IgD-negative memory B cell (primary cell): ENCODE measurements around the gene ATOH8. TPM values are rescaled to one million over a fixed set of nuclear protein-coding genes. Genes with fewer than 3 reads are reported as not detected.
A peak's percentile ranks its signal among the peaks of the same experiment; 100 is the strongest.

ENCODE experiments used
- H3K27ac Mint-ChIP-seq, 3 donors: one replicate each; pipeline ENCODE4 v1.8.0; 2020 to 2022; ENCODE audit warnings: mild to moderate bottlenecking in 3 of 3, mixed read lengths in 3 of 3, moderate library complexity in 1 of 3
- H3K27me3 Mint-ChIP-seq: one replicate; pipeline ENCODE4 v1.8.0; 2021; ENCODE audit warnings: mixed read lengths
- H3K36me3 Mint-ChIP-seq: one replicate; pipeline ENCODE4 v1.8.0; 2020; ENCODE audit warnings: mild to moderate bottlenecking, mixed read lengths
- H3K4me1 Mint-ChIP-seq, 3 donors: one replicate each; pipeline ENCODE4 v1.8.0; 2020 to 2022; ENCODE audit warnings: mixed read lengths in 3 of 3, mild to moderate bottlenecking in 1 of 3
- H3K4me3 Mint-ChIP-seq, 4 donors: one replicate each; pipeline ENCODE4 v1.8.0; 2020 to 2022; ENCODE audit warnings: mild to moderate bottlenecking in 4 of 4, mixed read lengths in 4 of 4, moderate library complexity in 3 of 4
- H3K9me3 Mint-ChIP-seq, 3 donors: one replicate each; pipeline ENCODE4 v1.8.0; 2020 to 2021; ENCODE audit warnings: mixed read lengths in 3 of 3, mild to moderate bottlenecking in 1 of 3
- polyA plus RNA-seq: library from polyadenylated mRNA; unstranded; fragments of 300-500 nt; fragmentation: Illumina TruSeq; gene quantifications from one replicate; pipeline ENCODE4 v1.2.3, GENCODE V29; 2021

Gene ATOH8
- polyA plus RNA-seq, 1 donor from 2014 or later: not detected

GRCh38 chr2:85786444-85786843, 32.7 kb downstream of the ATOH8 start:
- Mint-ChIP-seq H3K4me3 (no peak overlapping the region), H3K27ac (no peak overlapping the region), H3K4me1 (peaks cover 0 to 4% (median 0%) of the 10 kb centered on the region in 3 donors), H3K27me3 (peaks cover 11% of the 10 kb centered on the region), H3K36me3 (no peaks in the 10 kb centered on the region), H3K9me3 (no peaks in the 10 kb centered on the region)

GRCh38 chr2:85786865-85787264, 33.1 kb downstream of the ATOH8 start:
- Mint-ChIP-seq H3K27ac (no peak overlapping the region), H3K4me3 (no peak overlapping the region), H3K9me3 (no peaks in the 10 kb centered on the region), H3K36me3 (no peaks in the 10 kb centered on the region), H3K27me3 (peaks cover 11% of the 10 kb centered on the region), H3K4me1 (peaks cover 0 to 4% (median 0%) of the 10 kb centered on the region in 3 donors)

- Mint-ChIP-seq H3K4me1 (peaks cover 0 to 4% (median 0%) of the 10 kb centered on the region in 3 donors), H3K36me3 (no peaks in the 10 kb centered on the region), H3K27me3 (peaks cover 11% of the 10 kb centered on the region), H3K9me3 (no peaks in the 10 kb centered on the region), H3K27ac (no peak overlapping the region), H3K4me3 (no peak overlapping the region)
These were observed 33.6 kb downstream of the ATOH8 start for GRCh38 chr2:85787282-85787980.

GRCh38 chr2:85787981-85788340, 34.2 kb downstream of the ATOH8 start:
- Mint-ChIP-seq H3K27me3 (peaks cover 11% of the 10 kb centered on the region), H3K36me3 (no peaks in the 10 kb centered on the region), H3K9me3 (no peaks in the 10 kb centered on the region), H3K4me1 (peaks cover 0 to 4% (median 0%) of the 10 kb centered on the region in 3 donors), H3K27ac (no peak overlapping the region), H3K4me3 (no peak overlapping the region)

GRCh38 chr2:85788603-85789002, 34.8 kb downstream of the ATOH8 start:
- Mint-ChIP-seq H3K4me1 (peaks cover 0 to 4% (median 0%) of the 10 kb centered on the region in 3 donors), H3K4me3 (no peak overlapping the region), H3K27ac (no peak overlapping the region), H3K36me3 (no peaks in the 10 kb centered on the region), H3K27me3 (peaks cover 11% of the 10 kb centered on the region), H3K9me3 (no peaks in the 10 kb centered on the region)

- Mint-ChIP-seq H3K36me3 (no peaks in the 10 kb centered on the region), H3K4me3 (no peak overlapping the region), H3K9me3 (no peaks in the 10 kb centered on the region), H3K4me1 (peaks cover 0 to 4% (median 0%) of the 10 kb centered on the region in 3 donors), H3K27ac (no peak overlapping the region), H3K27me3 (peaks cover 11% of the 10 kb centered on the region)
These were observed 35.5 kb downstream of the ATOH8 start for GRCh38 chr2:85789271-85789670.

- Mint-ChIP-seq H3K36me3 (no peaks in the 10 kb centered on the region), H3K27ac (peak overlapping the region in 1 of 3 donors; percentile 21), H3K4me3 (no peak overlapping the region), H3K9me3 (no peaks in the 10 kb centered on the region), H3K4me1 (peaks cover 0 to 4% (median 0%) of the 10 kb centered on the region in 3 donors), H3K27me3 (peaks cover 11% of the 10 kb centered on the region)
These were observed 36.2 kb downstream of the ATOH8 start for GRCh38 chr2:85790032-85790431.

GRCh38 chr2:85790499-85791188, 36.9 kb downstream of the ATOH8 start:
- peaks cover 0 to 3% (median 0%) of the 10 kb centered on the region in 3 donors for H3K4me1 Mint-ChIP-seq
- H3K27ac Mint-ChIP-seq: peak overlapping the region in 1 of 3 donors; percentile 18
- peaks cover 9% of the 10 kb centered on the region for H3K27me3 Mint-ChIP-seq
- H3K36me3 Mint-ChIP-seq: no peaks in the 10 kb centered on the region
- H3K4me3 Mint-ChIP-seq: no peak overlapping the region
- no peaks in the 10 kb centered on the region for H3K9me3 Mint-ChIP-seq

GRCh38 chr2:85791704-85792565, 38.1 kb downstream of the ATOH8 start:
- no peaks in the 10 kb centered on the region for H3K36me3 Mint-ChIP-seq
- no peak overlapping the region for H3K27ac Mint-ChIP-seq
- no peaks in the 10 kb centered on the region for H3K9me3 Mint-ChIP-seq

GRCh38 chr2:85792783-85793441, 39.1 kb downstream of the ATOH8 start:
- Mint-ChIP-seq H3K27ac (no peak overlapping the region), H3K4me1 (no peaks in the 10 kb centered on the region)

More at GRCh38 chr2:85791704-85792565, 38.1 kb downstream of the ATOH8 start:
- Mint-ChIP-seq H3K4me1 (no peaks in the 10 kb centered on the region), H3K4me3 (no peak overlapping the region), H3K27me3 (peaks cover 7% of the 10 kb centered on the region)

GRCh38 chr2:85793584-85793983, 39.8 kb downstream of the ATOH8 start:
- H3K4me3 Mint-ChIP-seq: no peak overlapping the region
- peaks cover 5% of the 10 kb centered on the region for H3K36me3 Mint-ChIP-seq
- H3K4me1 Mint-ChIP-seq: no peaks in the 10 kb centered on the region
- no peak overlapping the region for H3K27ac Mint-ChIP-seq
- no peaks in the 10 kb centered on the region for H3K9me3 Mint-ChIP-seq
- H3K27me3 Mint-ChIP-seq: peaks cover 8% of the 10 kb centered on the region

More at GRCh38 chr2:85792783-85793441, 39.1 kb downstream of the ATOH8 start:
- Mint-ChIP-seq H3K27me3 (peaks cover 6% of the 10 kb centered on the region), H3K9me3 (no peaks in the 10 kb centered on the region), H3K4me3 (no peak overlapping the region), H3K36me3 (peaks cover 5% of the 10 kb centered on the region)

GRCh38 chr2:85794038-85794441, 40.2 kb downstream of the ATOH8 start:
- H3K4me1 Mint-ChIP-seq: no peaks in the 10 kb centered on the region
- H3K27ac Mint-ChIP-seq: no peak overlapping the region
- H3K9me3 Mint-ChIP-seq: no peaks in the 10 kb centered on the region
- H3K4me3 Mint-ChIP-seq: no peak overlapping the region
- peaks cover 6% of the 10 kb centered on the region for H3K27me3 Mint-ChIP-seq
- H3K36me3 Mint-ChIP-seq: peaks cover 5% of the 10 kb centered on the region

GRCh38 chr2:85794491-85795121, 40.8 kb downstream of the ATOH8 start:
- Mint-ChIP-seq H3K36me3 (peaks cover 5% of the 10 kb centered on the region), H3K9me3 (no peaks in the 10 kb centered on the region), H3K27ac (no peak overlapping the region), H3K4me3 (no peak overlapping the region), H3K27me3 (peaks cover 10% of the 10 kb centered on the region), H3K4me1 (no peaks in the 10 kb centered on the region)

- H3K4me3 Mint-ChIP-seq: no peak overlapping the region
- peaks cover 5% of the 10 kb centered on the region for H3K36me3 Mint-ChIP-seq
- H3K4me1 Mint-ChIP-seq: no peaks in the 10 kb centered on the region
- no peak overlapping the region for H3K27ac Mint-ChIP-seq
- peaks cover 15% of the 10 kb centered on the region for H3K27me3 Mint-ChIP-seq
- H3K9me3 Mint-ChIP-seq: peaks cover 0 to 3% (median 0%) of the 10 kb centered on the region in 3 donors
These were observed 41.7 kb downstream of the ATOH8 start for GRCh38 chr2:85795331-85796045.
